K562 (cell line): Measurements from ENCODE around the gene RCSD1. TPM values are rescaled to one million over a fixed set of nuclear protein-coding genes. Genes with fewer than 3 reads are reported as not detected.
A peak's percentile ranks its signal among the peaks of the same experiment; 100 is the strongest.

Experiments
- ARID2 ChIP-seq: fragments of 450-650 bp; IDR thresholded peaks from 2 replicates; pipeline ENCODE4 v1.6.1; 2017; ENCODE audit warnings: antibody characterized with exemption, mild to moderate bottlenecking
- CBFA2T2 ChIP-seq: fragments of 450-650 bp; conservative IDR thresholded peaks from 2 replicates; pipeline ENCODE4 v1.6.1; 2017; ENCODE audit warnings: mild to moderate bottlenecking
- CBFA2T3 ChIP-seq: fragments of 450-650 bp; IDR thresholded peaks from 2 replicates; pipeline ENCODE4 v1.6.1; 2017
- ELF4 ChIP-seq: fragments of 450-650 bp; formaldehyde crosslinking; IDR thresholded peaks from 2 replicates; pipeline ENCODE4 v1.4.0; 2022; ENCODE audit warnings: missing genetic modification characterization
- GTF2F1 ChIP-seq: IDR thresholded peaks from 2 replicates; pipeline ENCODE4 v1.6.1; 2011; ENCODE audit warnings: low read depth, low read length, improper control_type of control experiment
- RCOR1 ChIP-seq, 2 experiments: IDR thresholded peaks; 2 replicates each; pipeline ENCODE4 v1.6.1; 2012; ENCODE audit warnings: low read depth in 2 of 2, low read length in 2 of 2, borderline replicate concordance in 1 of 2, improper control_type of control experiment in 1 of 2
- THRB ChIP-seq: fragments of 450-650 bp; formaldehyde crosslinking; conservative IDR thresholded peaks from 2 replicates; pipeline ENCODE4 v1.4.0; 2022; ENCODE audit warnings: mild to moderate bottlenecking, missing genetic modification characterization
- UBTF ChIP-seq, 2 experiments: IDR thresholded peaks; 2 replicates each; pipeline ENCODE4 v1.6.1; 2012; ENCODE audit warnings: improper control_type of control experiment in 2 of 2, low read depth in 2 of 2, low read length in 2 of 2, borderline replicate concordance in 1 of 2
- polyA plus RNA-seq, 8 experiments: library from polyadenylated mRNA; depleted of rRNA in 4 of 8; stranded (reverse) in 5 of 8; unstranded in 3 of 8; fragments of >200 nt; fragmentation: Nextera tagmentation in 2 of 8; fragmentation: Illumina TruSeq in 1 of 8; extraction: Ambion mirVana in 2 of 8; extraction: Trizol in 1 of 8; gene quantifications; 2 replicates each; pipeline versions ENCODE4 v1.2.1 to v1.2.3, GENCODE V29; 2011 to 2014; ENCODE audit warnings: inconsistent platforms in 1 of 8, missing spikeins in 1 of 8
- total RNA-seq, 7 experiments: library from RNA; depleted of rRNA in 6 of 7; stranded (reverse); fragments of >200 nt in 6 of 7; fragmentation: Illumina TruSeq in 2 of 7; extraction: Trizol in 2 of 7; gene quantifications; 2 replicates each; pipeline versions ENCODE4 v1.2.1 to v1.2.3, GENCODE V29; 2011 to 2021; ENCODE audit warnings: low replicate concordance in 1 of 7
- TF ChIP-seq, protein P1 (sequence below): sonication (generic); formaldehyde crosslinking; IDR thresholded peaks from 2 replicates; pipeline ENCODE4 v1.8.0; 2022; ENCODE audit warnings: mild to moderate bottlenecking, missing genetic modification reagents

RCSD1 gene
- total and polyA plus RNA-seq, 9 of the 15 experiments (the other 6 are each of a cell fraction or from before 2014, with no cell fraction given): 7.8 to 69.8 (median 45.3) TPM

DNA sequence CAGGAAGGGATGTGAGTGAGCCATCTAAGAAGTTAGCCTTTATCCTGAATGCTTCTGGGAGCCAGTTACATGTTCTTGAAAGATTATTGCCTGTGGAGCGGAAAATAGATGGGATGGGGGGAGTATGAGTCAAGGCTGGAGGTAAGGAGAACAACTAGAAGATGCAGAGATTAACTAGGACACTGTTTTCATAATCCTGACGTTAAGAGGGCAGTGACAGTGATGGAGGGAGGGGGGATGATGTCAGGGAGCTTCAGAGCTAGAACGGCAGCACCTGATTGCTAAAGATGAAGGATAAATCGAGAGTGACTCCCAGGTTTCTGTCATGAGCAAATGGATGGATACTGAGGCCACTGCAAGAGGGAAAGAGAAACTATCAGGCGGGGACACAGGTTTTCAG lies 10.0 kb upstream of the RCSD1 start (continued):
- no peak for TF ChIP-seq UBTF (IDR thresholded peaks at IDR 0.05; ENCODE audit: borderline replicate concordance in 1 of 2, low read depth in 2 of 2, low read length in 2 of 2)
- TF ChIP-seq ELF4 (CRISPR knock-in tag): 0 out of 2 replicates have a peak, but pooled peaks have one; percentile 11
- no peak for TF ChIP-seq CBFA2T2
- 0 out of 2 replicates have a peak, but pooled peaks have one; percentile 4 for TF ChIP-seq ARID2
- TF ChIP-seq RCOR1 (IDR thresholded peaks at IDR 0.05; ENCODE audit: borderline replicate concordance in 1 of 2, low read depth in 2 of 2, low read length in 2 of 2): peak in 1 of 2 experiments; percentile 74; a peak in 1 of 4 replicates
- 0 out of 2 replicates have a peak, but pooled peaks have one; percentile 65 for TF ChIP-seq THRB (CRISPR knock-in tag)
- TF ChIP-seq, protein P1, sequence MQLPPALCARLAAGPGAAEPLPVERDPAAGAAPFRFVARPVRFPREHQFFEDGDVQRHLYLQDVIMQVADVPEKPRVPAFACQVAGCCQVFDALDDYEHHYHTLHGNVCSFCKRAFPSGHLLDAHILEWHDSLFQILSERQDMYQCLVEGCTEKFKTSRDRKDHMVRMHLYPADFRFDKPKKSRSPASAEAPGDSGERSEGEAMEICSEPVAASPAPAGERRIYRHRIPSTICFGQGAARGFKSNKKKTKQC (CRISPR knock-in tag): no peak
- TF ChIP-seq CBFA2T3: peak; percentile 52
- no peak for TF ChIP-seq GTF2F1
